Spleen (tissue), 11 donors: Measurements from ENCODE around the gene WDR44. TPM values are rescaled to one million over a fixed set of nuclear protein-coding genes. Genes with fewer than 3 reads are reported as not detected.

Experiments
- DNase-seq: peaks from one replicate; pipeline ENCODE4 v3.0.0-alpha.2; 2020
- H3K27ac ChIP-seq, 8 donors: fragments of 200-600 bp; sonication (generic) in 7 of 8; 1 replicate in 4 of 8; 2 replicates in 4 of 8; pipeline versions ENCODE4 v1.5.0 to v1.8.0; 2016 to 2021; ENCODE audit warnings: inconsistent platforms in 4 of 8, mild to moderate bottlenecking in 4 of 8, moderate library complexity in 1 of 8
- H3K27me3 ChIP-seq, 7 donors: fragments of 200-600 bp; sonication (generic) in 6 of 7; replicated peaks in 1 of 7; 1 replicate in 4 of 7; 2 replicates in 3 of 7; pipeline versions ENCODE4 v1.5.0 to v1.8.0; 2016 to 2021; ENCODE audit warnings: inconsistent platforms in 3 of 7, mild to moderate bottlenecking in 1 of 7
- H3K36me3 ChIP-seq, 6 donors: fragments of 200-600 bp; sonication (generic) in 5 of 6; 1 replicate in 4 of 6; 2 replicates in 2 of 6; pipeline versions ENCODE4 v1.5.0 to v1.8.0; 2016 to 2021; ENCODE audit warnings: inconsistent platforms in 2 of 6
- H3K4me1 ChIP-seq, 6 donors: fragments of 200-600 bp; sonication (generic) in 5 of 6; 1 replicate in 3 of 6; 2 replicates in 3 of 6; pipeline versions ENCODE4 v1.5.0 to v1.8.0; 2016 to 2021; ENCODE audit warnings: inconsistent platforms in 3 of 6
- H3K4me3 ChIP-seq, 8 donors: fragments of 200-600 bp; sonication (generic) in 7 of 8; 1 replicate in 4 of 8; 2 replicates in 4 of 8; pipeline versions ENCODE4 v1.5.0 to v1.8.0; 2016 to 2021; ENCODE audit warnings: inconsistent platforms in 4 of 8, mild to moderate bottlenecking in 4 of 8, moderate library complexity in 2 of 8
- H3K9me3 ChIP-seq, 8 donors: fragments of 200-600 bp; sonication (generic) in 7 of 8; 1 replicate in 4 of 8; 2 replicates in 4 of 8; pipeline versions ENCODE4 v1.5.0 to v1.8.0; 2016 to 2021; ENCODE audit warnings: inconsistent platforms in 4 of 8
- POLR2A ChIP-seq, 3 donors: fragments of 450-650 bp; IDR thresholded peaks; one replicate each; pipeline ENCODE4 v1.5.1; 2017; ENCODE audit warnings: antibody characterized with exemption in 3 of 3, mild to moderate bottlenecking in 1 of 3
- POLR2AphosphoS5 ChIP-seq, 3 donors: sonication (generic); formaldehyde crosslinking; IDR thresholded peaks; one replicate each; pipeline ENCODE4 v1.5.1; 2017; ENCODE audit warnings: antibody characterized with exemption in 3 of 3
- WGBS, 5 donors: extraction: QIAGEN DNeasy Blood & Tissue Kit in 3 of 5; methylation state at CpG; one replicate each; pipeline versions ENCODE4 v1.1.5 to v1.1.7; 2013 to 2018; 5-methylcytosine and 5-hydroxymethylcytosine counted together
- intact Hi-C: fragments of 100-400 bp; cut with DNase I; formaldehyde crosslinking; loops from one replicate; pipeline ENCODE4 v1.15.0; 2023; ENCODE audit warnings: low total_unique reads
- polyA plus RNA-seq, 3 donors: library from polyadenylated mRNA; stranded (reverse); fragments of 200-250 nt; gene quantifications; one replicate each; pipeline ENCODE4 v1.2.1, GENCODE V29; 2013
- total RNA-seq, 7 donors: library from RNA; depleted of rRNA in 3 of 7; stranded (reverse); fragments of >200 nt in 3 of 7; fragmentation: NEBNext Ultra II Directional in 4 of 7; extraction: Animal tissue kit (Norgen Biotek cat#: 25700) in 4 of 7; gene quantifications; one replicate each; pipeline versions ENCODE4 v1.1.0 to v1.2.1, GENCODE V29; 2016 to 2021
- TF ChIP-seq, protein P1 (sequence below), 11 experiments: fragments of 200-600 bp in 7 of 11; fragments of 450-650 bp in 4 of 11; sonication (generic) in 4 of 11; IDR thresholded peaks in 8 of 11; conservative IDR thresholded peaks in 3 of 11; 1 replicate in 7 of 11; 2 replicates in 4 of 11; pipeline versions ENCODE4 v1.4.0 to v1.8.0; 2016 to 2021; ENCODE audit warnings: antibody characterized with exemption in 11 of 11, inconsistent platforms in 4 of 11, mild to moderate bottlenecking in 1 of 11
- donor health status: healthy with polysubstance abuse.
- donor health status: DM: no; HTN: no; CAD: no; lungs with moderate emphysema.
- donor health status: DM: no; HTN: no; CAD: no.
- donor health status: Bipolar disorder and iron deficiency.
- donor health status: healthy.
- donor health status: DM: no; HTN: no; CAD: no.
- donor health status: DM: yes; HTN: yes; CAD: no.

The WDR44 gene
- total and polyA plus RNA-seq, 10 donors = 3.5 to 24.5 (median 17.3) TPM

DNA sequence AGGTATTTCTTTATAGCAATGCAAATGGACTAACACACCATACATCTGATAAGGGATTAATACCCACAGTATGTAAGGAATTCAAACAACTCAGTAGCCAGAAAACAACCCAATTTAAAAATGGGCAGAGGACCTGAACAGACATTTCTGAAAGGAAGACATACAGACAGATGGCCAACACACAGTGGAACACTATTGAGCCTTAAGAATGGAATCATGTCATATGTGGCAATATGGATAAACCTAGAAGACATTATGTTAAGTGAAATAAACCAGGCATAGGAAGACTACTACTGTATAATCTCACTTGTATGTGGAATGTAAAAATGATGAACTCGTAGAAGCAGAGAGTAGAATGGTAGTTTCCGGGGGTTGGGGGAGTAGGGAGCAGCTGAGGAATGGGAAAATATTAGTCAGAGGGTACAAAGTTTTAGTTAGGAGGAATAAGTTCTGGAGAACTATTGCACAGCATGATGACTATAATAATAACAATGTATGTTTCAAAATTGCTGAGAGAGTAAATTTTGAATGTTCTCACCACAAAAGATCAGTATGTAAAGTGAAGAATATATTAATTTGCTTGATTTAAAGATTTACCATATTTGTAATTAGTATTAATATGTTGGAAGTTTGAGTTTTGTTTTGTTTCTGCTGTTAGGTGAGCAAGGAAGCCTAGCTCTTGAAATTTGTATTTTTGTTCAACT lies 25.2 kb downstream of the WDR44 start:
- Histone ChIP-seq H3K27ac (no peak overlapping the region), H3K4me3 (no peak overlapping the region), H3K4me1 (no peaks in the 10 kb centered on the region), H3K9me3 (no peaks in the 10 kb centered on the region), H3K36me3 (peaks cover 0 to 5% (median 0%) of the 10 kb centered on the region in 6 donors), H3K27me3 (no peaks in the 10 kb centered on the region)
- intact Hi-C loops = no loop called here
- no peak for DNase-seq
- TF ChIP-seq POLR2AphosphoS5 (IDR thresholded peaks at IDR 0.05) (no peak), POLR2A (IDR thresholded peaks at IDR 0.05) (no peak)
- TF ChIP-seq, protein P1, sequence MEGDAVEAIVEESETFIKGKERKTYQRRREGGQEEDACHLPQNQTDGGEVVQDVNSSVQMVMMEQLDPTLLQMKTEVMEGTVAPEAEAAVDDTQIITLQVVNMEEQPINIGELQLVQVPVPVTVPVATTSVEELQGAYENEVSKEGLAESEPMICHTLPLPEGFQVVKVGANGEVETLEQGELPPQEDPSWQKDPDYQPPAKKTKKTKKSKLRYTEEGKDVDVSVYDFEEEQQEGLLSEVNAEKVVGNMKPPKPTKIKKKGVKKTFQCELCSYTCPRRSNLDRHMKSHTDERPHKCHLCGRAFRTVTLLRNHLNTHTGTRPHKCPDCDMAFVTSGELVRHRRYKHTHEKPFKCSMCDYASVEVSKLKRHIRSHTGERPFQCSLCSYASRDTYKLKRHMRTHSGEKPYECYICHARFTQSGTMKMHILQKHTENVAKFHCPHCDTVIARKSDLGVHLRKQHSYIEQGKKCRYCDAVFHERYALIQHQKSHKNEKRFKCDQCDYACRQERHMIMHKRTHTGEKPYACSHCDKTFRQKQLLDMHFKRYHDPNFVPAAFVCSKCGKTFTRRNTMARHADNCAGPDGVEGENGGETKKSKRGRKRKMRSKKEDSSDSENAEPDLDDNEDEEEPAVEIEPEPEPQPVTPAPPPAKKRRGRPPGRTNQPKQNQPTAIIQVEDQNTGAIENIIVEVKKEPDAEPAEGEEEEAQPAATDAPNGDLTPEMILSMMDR (IDR thresholded peaks at IDR 0.05 in 8 of 11, conservative IDR thresholded peaks at IDR 0.05 in 3 of 11) = no peak
- 79 to 93% (median 84%) methylated on average over 2 of the region's 2 CpGs for WGBS, 5 donors

DNA sequence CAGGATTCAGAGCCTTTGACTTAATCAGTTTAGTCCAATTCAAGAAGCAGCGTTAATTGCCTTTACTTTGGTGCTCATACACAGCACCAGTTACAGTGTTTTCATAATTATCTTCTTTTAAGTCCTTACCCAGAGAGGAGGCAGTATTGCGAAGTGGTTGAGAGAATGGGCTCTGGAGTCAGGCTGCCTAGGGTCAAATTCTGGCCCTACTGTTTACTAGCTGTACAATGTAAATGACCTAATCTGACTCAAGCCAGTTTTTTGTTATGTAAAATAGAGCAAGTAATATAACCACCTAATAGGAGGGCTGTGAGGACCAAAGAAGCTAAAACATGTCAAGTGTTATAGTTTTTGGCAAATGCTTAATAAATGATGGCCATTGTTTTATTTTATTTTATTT lies 27.6 kb downstream of the WDR44 start:
- Histone ChIP-seq H3K27me3 (no peaks in the 10 kb centered on the region), H3K36me3 (no peaks in the 10 kb centered on the region), H3K4me3 (no peak overlapping the region), H3K27ac (no peak overlapping the region), H3K4me1 (no peaks in the 10 kb centered on the region), H3K9me3 (no peaks in the 10 kb centered on the region)
- intact Hi-C loops = no loop called here
- TF ChIP-seq POLR2A (IDR thresholded peaks at IDR 0.05) (no peak), POLR2AphosphoS5 (IDR thresholded peaks at IDR 0.05) (no peak)
- WGBS, 5 donors = 65 to 89% (median 82%) methylated on average over 2 of the region's 2 CpGs
- no peak for DNase-seq

- Histone ChIP-seq H3K4me1 (no peaks in the 10 kb centered on the region), H3K27ac (no peak overlapping the region), H3K9me3 (no peaks in the 10 kb centered on the region), H3K36me3 (peaks cover 0 to 4% (median 0%) of the 10 kb centered on the region in 6 donors), H3K27me3 (no peaks in the 10 kb centered on the region), H3K4me3 (no peak overlapping the region)
- no peak for DNase-seq
- intact Hi-C loops = no loop called here
- no peak for TF ChIP-seq POLR2A (IDR thresholded peaks at IDR 0.05)
- TF ChIP-seq, protein P1 (IDR thresholded peaks at IDR 0.05 in 8 of 11, conservative IDR thresholded peaks at IDR 0.05 in 3 of 11) = no peak
- TF ChIP-seq POLR2AphosphoS5 (IDR thresholded peaks at IDR 0.05) = no peak
- WGBS, 5 donors = 68 to 98% (median 86%) methylated on average over 3 of the region's 3 CpGs
These were observed 37.2 kb downstream of the WDR44 start for GRCh38 chrX:118383120-118383519.

GRCh38 chrX:118392716-118393115 lies 46.8 kb downstream of the WDR44 start:
- Histone ChIP-seq H3K27me3 (no peaks in the 10 kb centered on the region), H3K4me1 (no peaks in the 10 kb centered on the region), H3K9me3 (no peaks in the 10 kb centered on the region), H3K27ac (no peak overlapping the region), H3K36me3 (peaks cover 0 to 80% (median 3%) of the 10 kb centered on the region in 6 donors), H3K4me3 (no peak overlapping the region)
- TF ChIP-seq, protein P1 (IDR thresholded peaks at IDR 0.05 in 8 of 11, conservative IDR thresholded peaks at IDR 0.05 in 3 of 11) = no peak
- no peak for TF ChIP-seq POLR2AphosphoS5 (IDR thresholded peaks at IDR 0.05)
- TF ChIP-seq POLR2A (IDR thresholded peaks at IDR 0.05) = no peak
- 77 to 90% (median 84%) methylated on average over 4 of the region's 4 CpGs for WGBS, 5 donors
- DNase-seq = no peak
- intact Hi-C loops = no loop called here
